HG02885 (cell line): Measurements from ENCODE around the gene AQP5.

ENCODE experiments used
- ATAC-seq: cut with Tn5 transposase; IDR thresholded peaks from one replicate; pipeline ENCODE4 v1.9.1; 2021; ENCODE audit warnings: mild to moderate bottlenecking; ENCODE audit not compliant: unreplicated experiment, poor library complexity

The AQP5 gene

GRCh38 chr12:50006754-50007442 is 45.2 kb downstream of the AQP5 start:
- no peak for ATAC-seq

- ATAC-seq: no peak
These were observed 51.9 kb downstream of the AQP5 start for GRCh38 chr12:50013361-50014147.

DNA sequence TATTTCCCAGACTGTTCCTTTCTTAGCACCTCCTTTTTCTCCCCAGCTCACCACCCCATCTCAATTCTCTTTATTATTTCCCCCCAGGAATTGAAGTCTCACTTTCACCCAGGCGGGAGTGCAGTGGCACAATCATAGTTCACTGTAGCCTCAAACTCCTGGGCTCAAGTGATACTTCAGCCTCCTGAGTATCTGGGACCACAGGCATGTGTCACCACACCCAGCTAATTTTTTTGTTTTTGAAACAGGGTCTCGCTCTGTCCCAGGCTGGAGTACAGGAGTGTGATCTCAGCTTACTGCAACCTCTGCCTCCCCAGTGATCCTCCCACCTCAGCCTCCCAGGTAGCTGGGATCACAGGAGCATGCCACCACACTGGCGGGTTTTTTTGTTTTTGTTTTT is 52.7 kb downstream of the AQP5 start:
- ATAC-seq: no peak
